ENCODE data around the gene GPC6.

- TF ChIP-seq POLR2AphosphoS5 (IDR thresholded peaks at IDR 0.05) (no peak), CTCF (IDR thresholded peaks at IDR 0.05) (no peak), POLR2A (IDR thresholded peaks at IDR 0.05) (no peak)
These were observed 780.5 kb downstream of the GPC6 start for GRCh38 chr13:94007072-94007471.
